Thymus (tissue), 11 donors: ENCODE measurements around the gene USF3. TPM values are rescaled to one million over a fixed set of nuclear protein-coding genes. Genes with fewer than 3 reads are reported as not detected.

Experiments used
- DNase-seq, 9 donors: peaks; one replicate each; pipeline ENCODE4 v3.0.0-alpha.2; 2013; ENCODE audit warnings: low spot score in 9 of 9, low read depth in 6 of 9, missing footprints in 1 of 9
- H3K27ac ChIP-seq, 2 donors: one replicate each; pipeline ENCODE4 v1.5.1; 2013; ENCODE audit warnings: control low read depth in 1 of 2, low read depth in 1 of 2, low read length in 1 of 2, mild to moderate bottlenecking in 1 of 2, moderate library complexity in 1 of 2
- H3K27me3 ChIP-seq, 2 donors: one replicate each; pipeline ENCODE4 v1.5.1; 2013; ENCODE audit warnings: low read length in 1 of 2; ENCODE audit not compliant: control insufficient read depth in 2 of 2, insufficient read depth in 1 of 2
- H3K36me3 ChIP-seq, 2 donors: one replicate each; pipeline ENCODE4 v1.5.1; 2013; ENCODE audit warnings: low read length in 1 of 2, mild to moderate bottlenecking in 1 of 2, moderate library complexity in 1 of 2; ENCODE audit not compliant: control insufficient read depth in 2 of 2, insufficient read depth in 2 of 2
- H3K4me1 ChIP-seq, 2 donors: one replicate each; pipeline ENCODE4 v1.5.1; 2013; ENCODE audit warnings: low read length in 2 of 2; ENCODE audit not compliant: control insufficient read depth in 2 of 2, insufficient read depth in 2 of 2
- H3K4me3 ChIP-seq, 2 donors: one replicate each; pipeline ENCODE4 v1.5.1; 2013; ENCODE audit warnings: low read length in 2 of 2, control low read depth in 1 of 2, mild to moderate bottlenecking in 1 of 2
- H3K9me3 ChIP-seq, 2 donors: one replicate each; pipeline ENCODE4 v1.5.1; 2013; ENCODE audit warnings: low read length in 1 of 2, mild to moderate bottlenecking in 1 of 2; ENCODE audit not compliant: control insufficient read depth in 2 of 2, insufficient read depth in 1 of 2
- WGBS: extraction: QIAGEN DNeasy Blood & Tissue Kit; methylation state at CpG from one replicate; pipeline ENCODE4 v1.1.7; 2013; 5-methylcytosine and 5-hydroxymethylcytosine counted together
- polyA plus RNA-seq: library from polyadenylated mRNA; stranded (reverse); fragments of 200-250 nt; gene quantifications from one replicate; pipeline ENCODE4 v1.2.3, GENCODE V29; 2013
- total RNA-seq: library from RNA; stranded (reverse); fragments of 120-200 nt; gene quantifications from one replicate; pipeline ENCODE4 v1.2.4, GENCODE V29; 2013
- donor health status: healthy.

The USF3 gene
- total and polyA plus RNA-seq, 2 donors, result 8.6 to 9.3 TPM

DNA sequence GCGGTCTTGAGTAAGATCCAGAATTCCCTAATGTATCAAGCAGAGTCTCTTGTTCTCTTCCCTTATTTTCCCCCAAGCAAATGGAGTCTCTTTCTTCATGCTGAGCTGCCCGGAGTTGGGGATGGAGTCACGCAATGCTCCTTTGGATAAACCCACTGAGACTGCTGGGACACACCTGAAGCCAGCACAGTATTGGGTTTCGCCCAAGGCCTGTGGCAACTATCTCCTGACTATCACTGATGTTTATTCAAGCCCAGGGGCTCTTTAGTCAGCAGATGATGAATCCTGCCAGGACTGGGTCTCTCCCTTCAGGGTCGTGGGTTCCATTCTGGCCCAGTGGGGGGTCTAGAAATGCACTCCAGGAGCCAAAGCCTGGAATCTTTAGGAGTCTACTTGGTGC, 11.3 kb downstream of the USF3 start:
- Histone ChIP-seq H3K9me3 (peaks cover 4 to 13% of the 10 kb centered on the region in 2 donors), H3K4me1 (no peaks in the 10 kb centered on the region), H3K27me3 (no peaks in the 10 kb centered on the region), H3K27ac (no peak overlapping the region), H3K4me3 (no peak overlapping the region), H3K36me3 (peaks cover 5 to 11% of the 10 kb centered on the region in 2 donors)
- 93% methylated on average over 5 of the region's 5 CpGs for WGBS
- no peak for DNase-seq

- WGBS, result 96% methylated on average over 3 of the region's 3 CpGs
- H3K36me3 ChIP-seq, result peaks cover 5 to 11% of the 10 kb centered on the region in 2 donors
Observed at GRCh38 chr3:113684271-113684819, 12.1 kb downstream of the USF3 start.

GRCh38 chr3:113678773-113679172, 17.7 kb downstream of the USF3 start:
- no peaks in the 10 kb centered on the region for H3K27me3 ChIP-seq
- DNase-seq, result no peak
- no peak overlapping the region for H3K27ac ChIP-seq
- H3K4me3 ChIP-seq, result no peak overlapping the region
- no peaks in the 10 kb centered on the region for H3K4me1 ChIP-seq
- WGBS, result 98% methylated on average over 4 of the region's 4 CpGs
- H3K36me3 ChIP-seq, result peaks cover 12 to 22% of the 10 kb centered on the region in 2 donors
- H3K9me3 ChIP-seq, result no peaks in the 10 kb centered on the region

More at GRCh38 chr3:113684271-113684819, 12.1 kb downstream of the USF3 start:
- no peak overlapping the region for H3K27ac ChIP-seq
- H3K4me3 ChIP-seq, result no peak overlapping the region
- H3K4me1 ChIP-seq, result no peaks in the 10 kb centered on the region
- no peak for DNase-seq
- H3K27me3 ChIP-seq, result no peaks in the 10 kb centered on the region
- H3K9me3 ChIP-seq, result peaks cover 4 to 13% of the 10 kb centered on the region in 2 donors

GRCh38 chr3:113677737-113678136, 18.7 kb downstream of the USF3 start:
- Histone ChIP-seq H3K4me3 (no peak overlapping the region), H3K4me1 (no peaks in the 10 kb centered on the region), H3K9me3 (no peaks in the 10 kb centered on the region), H3K36me3 (peaks cover 16 to 26% of the 10 kb centered on the region in 2 donors), H3K27me3 (no peaks in the 10 kb centered on the region), H3K27ac (no peak overlapping the region)
- 98% methylated on average over 1 of the region's 1 CpG for WGBS
- no peak for DNase-seq

DNA sequence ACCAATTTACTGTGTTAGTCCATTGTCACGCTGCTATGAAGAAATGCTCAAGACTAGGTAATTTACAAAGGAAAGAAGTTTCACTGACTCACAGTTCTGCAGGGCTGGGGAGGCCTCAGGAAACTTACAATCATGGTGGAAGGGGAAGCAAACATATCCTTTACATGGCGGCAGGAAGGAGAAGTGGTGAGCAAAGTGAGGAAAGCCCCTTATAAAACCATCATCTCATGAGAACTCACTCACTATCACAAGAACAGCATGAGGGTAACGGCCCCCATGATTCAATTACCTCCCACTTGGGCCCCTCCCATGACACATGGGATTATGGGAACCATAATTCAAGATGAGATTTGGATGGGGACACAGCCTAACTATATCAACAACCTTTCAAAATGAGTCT, 20.2 kb downstream of the USF3 start:
- no peak overlapping the region for H3K27ac ChIP-seq
- no peaks in the 10 kb centered on the region for H3K27me3 ChIP-seq
- WGBS, result 96% methylated on average over 3 of the region's 3 CpGs

DNA sequence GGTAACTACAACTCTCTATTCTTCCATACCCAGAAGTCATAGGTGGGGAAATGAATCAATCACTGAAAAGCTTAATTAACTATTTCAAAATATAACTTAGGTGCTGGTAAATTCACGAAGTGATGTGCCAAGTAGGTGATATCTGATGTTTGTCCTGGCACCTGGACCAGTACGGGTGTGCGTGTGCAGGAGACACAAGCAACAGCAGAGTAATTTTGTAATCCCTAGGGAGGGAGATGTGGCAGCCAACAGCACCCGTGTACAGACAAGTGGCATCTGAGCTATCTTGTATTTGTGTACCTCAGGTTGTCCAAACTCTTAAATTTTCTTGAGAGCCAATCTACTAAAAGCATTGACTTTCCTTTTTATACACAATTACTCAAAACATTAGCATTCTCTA, 22.8 kb downstream of the USF3 start:
- no peak for DNase-seq
- H3K27me3 ChIP-seq, result no peaks in the 10 kb centered on the region
- H3K4me3 ChIP-seq, result no peak overlapping the region
- no peaks in the 10 kb centered on the region for H3K9me3 ChIP-seq
- peaks cover 18 to 26% of the 10 kb centered on the region in 2 donors for H3K36me3 ChIP-seq
- WGBS, result 97% methylated on average over 4 of the region's 4 CpGs
- no peak overlapping the region for H3K27ac ChIP-seq
- no peaks in the 10 kb centered on the region for H3K4me1 ChIP-seq

More for the DNA sequence above, 20.2 kb downstream of the USF3 start:
- Histone ChIP-seq H3K4me3 (no peak overlapping the region), H3K36me3 (peaks cover 18 to 26% of the 10 kb centered on the region in 2 donors), H3K4me1 (no peaks in the 10 kb centered on the region), H3K9me3 (no peaks in the 10 kb centered on the region)
- DNase-seq, result no peak

DNA sequence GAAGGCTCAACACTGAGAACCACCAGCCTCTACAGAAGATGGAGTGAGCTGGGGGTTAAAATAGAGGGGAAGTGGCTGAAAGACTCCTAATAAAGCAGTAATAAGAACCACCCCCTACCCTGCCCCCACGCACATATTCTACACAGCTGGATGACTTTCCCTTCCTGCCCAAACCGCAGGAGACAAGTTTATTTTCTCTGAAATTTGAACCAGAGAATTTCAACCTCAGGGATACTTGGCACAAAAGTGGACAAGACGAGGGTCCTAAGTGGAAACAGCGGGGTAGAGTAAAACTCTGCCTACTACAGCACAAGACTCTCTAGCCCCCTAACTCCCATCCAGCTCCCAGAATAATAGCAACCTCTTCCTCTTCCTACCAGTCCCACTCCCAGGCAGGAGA, 28.4 kb downstream of the USF3 start:
- 45% methylated on average over 4 of the region's 4 CpGs for WGBS
- Histone ChIP-seq H3K9me3 (no peaks in the 10 kb centered on the region), H3K4me3 (no peak overlapping the region), H3K36me3 (peaks cover 3 to 19% of the 10 kb centered on the region in 2 donors), H3K27ac (no peak overlapping the region), H3K27me3 (no peaks in the 10 kb centered on the region), H3K4me1 (peaks cover 0 to 6% of the 10 kb centered on the region in 2 donors)
- DNase-seq, result no peak

GRCh38 chr3:113664523-113665094, 31.8 kb downstream of the USF3 start:
- Histone ChIP-seq H3K27ac (no peak overlapping the region), H3K36me3 (peaks cover 15 to 35% of the 10 kb centered on the region in 2 donors), H3K27me3 (no peaks in the 10 kb centered on the region), H3K4me3 (no peak overlapping the region), H3K9me3 (no peaks in the 10 kb centered on the region), H3K4me1 (peaks cover 0 to 9% of the 10 kb centered on the region in 2 donors)
- no peak for DNase-seq

DNA sequence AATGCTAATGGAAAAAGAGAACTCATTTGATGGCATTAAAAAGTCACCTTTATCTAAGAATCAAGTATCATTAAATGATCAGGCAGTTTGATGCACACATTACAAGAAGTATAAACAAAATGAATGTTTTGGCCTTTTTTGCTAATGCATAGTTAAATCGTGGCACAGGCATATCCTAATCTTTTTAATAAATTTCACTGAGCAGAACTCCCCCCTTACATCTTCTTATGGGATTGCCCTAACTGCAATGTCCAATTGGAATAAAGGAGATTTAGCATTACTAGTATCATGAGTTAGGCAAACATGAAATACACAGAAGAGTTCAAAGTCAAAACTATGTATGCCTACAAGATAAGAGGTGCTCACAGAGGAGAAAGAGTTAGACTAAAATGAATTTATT, 32.7 kb downstream of the USF3 start:
- no peaks in the 10 kb centered on the region for H3K27me3 ChIP-seq
- DNase-seq, result no peak
- WGBS, result 95% methylated on average over 1 of the region's 1 CpG
- H3K4me3 ChIP-seq, result no peak overlapping the region
- peaks cover 5 to 17% of the 10 kb centered on the region in 2 donors for H3K4me1 ChIP-seq
- no peaks in the 10 kb centered on the region for H3K9me3 ChIP-seq
- peaks cover 20 to 41% of the 10 kb centered on the region in 2 donors for H3K36me3 ChIP-seq
- H3K27ac ChIP-seq, result no peak overlapping the region
